HG03378 (cell line): ENCODE measurements around the gene CFAP100.

Source experiments
- ATAC-seq: cut with Tn5 transposase; IDR thresholded peaks from one replicate; pipeline ENCODE4 v1.9.1; 2021; ENCODE audit warnings: mild to moderate bottlenecking, moderate library complexity; ENCODE audit not compliant: unreplicated experiment

The CFAP100 gene

DNA sequence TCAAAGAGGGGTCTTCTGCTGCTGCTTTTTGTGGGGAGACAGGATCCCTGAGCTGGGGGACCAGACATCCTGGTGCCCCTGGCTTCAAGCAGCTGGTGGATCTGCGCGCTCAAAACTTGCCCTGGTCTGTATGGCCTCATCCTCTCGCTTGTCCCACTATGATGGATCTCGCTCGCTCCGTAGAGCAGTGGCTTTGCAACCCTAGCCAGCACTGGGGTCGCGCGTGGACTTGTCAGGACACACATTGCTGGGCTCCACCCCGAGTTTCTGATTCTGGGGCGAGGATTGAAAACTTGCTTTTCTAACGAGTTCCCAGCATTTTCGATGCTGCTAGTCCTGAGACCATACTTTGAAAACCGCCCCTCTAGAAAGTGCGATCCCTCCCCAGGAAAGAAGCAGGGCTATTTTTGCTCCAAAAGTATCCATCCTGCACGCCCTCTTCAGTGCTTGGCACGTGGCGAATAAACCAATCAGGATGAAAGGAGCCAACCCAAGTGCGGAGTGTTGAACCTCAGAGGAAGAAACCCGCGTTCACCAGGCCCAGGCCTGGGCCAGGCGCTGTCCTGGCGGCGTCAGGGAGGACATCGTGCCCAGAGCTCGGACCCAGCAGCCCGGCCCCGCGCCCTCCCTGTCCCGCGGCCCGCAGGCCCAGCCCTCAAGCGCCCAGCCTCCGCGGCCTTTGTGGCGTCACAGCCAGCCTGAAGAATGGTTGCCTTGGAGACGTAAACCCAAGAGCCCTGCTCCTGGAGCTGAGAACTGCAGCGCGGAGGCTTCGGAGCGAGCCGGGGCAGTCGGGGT, at the start of gene CFAP100:
CFAP100 (plus strand) TSS at position 731 of the 798 bp plus-strand sequence. CDS start 1,092 bp downstream, outside the sequence.
- no peak for ATAC-seq

- no peak for ATAC-seq
Observed at GRCh38 chr3:126345231-126345630, 49.5 kb upstream of the CFAP100 start.

GRCh38 chr3:126345641-126346460, 48.9 kb upstream of the CFAP100 start:
- ATAC-seq, result no peak

GRCh38 chr3:126346466-126346865, 48.2 kb upstream of the CFAP100 start:
- ATAC-seq, result no peak

DNA sequence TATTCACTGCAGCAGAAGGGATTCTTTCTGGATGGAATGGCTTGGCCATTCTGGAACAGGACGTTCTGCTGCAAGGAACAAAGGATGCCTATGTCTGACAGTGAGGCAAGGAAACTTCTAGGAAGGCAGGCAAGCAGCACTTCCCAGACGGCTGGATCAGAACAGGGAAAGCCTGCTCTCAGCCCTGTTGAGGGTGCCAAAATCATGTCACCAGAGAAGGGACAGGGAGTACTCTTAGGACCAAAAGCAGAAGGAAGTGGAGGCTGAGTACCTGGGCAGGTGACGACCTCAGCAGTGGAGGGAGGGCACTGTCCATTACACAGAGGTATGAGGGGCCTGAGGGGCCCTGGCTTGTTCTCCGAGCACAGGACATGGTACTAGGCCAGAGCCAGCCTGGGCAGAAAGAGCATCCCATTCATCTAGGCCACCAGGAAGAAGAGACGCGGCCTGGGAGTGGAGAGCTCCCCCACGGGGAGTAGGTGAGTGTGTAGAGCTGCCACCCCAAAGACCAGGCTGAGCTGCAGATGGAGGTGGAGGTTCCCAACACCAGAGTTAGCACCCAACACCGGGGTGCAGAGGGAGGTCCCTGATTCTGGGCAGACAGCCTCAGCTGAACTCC, 47.1 kb upstream of the CFAP100 start:
- ATAC-seq, result no peak

GRCh38 chr3:126348308-126348920, 46.3 kb upstream of the CFAP100 start:
- ATAC-seq, result no peak

GRCh38 chr3:126349071-126349470, 45.6 kb upstream of the CFAP100 start:
- no peak for ATAC-seq

GRCh38 chr3:126349611-126350501, 44.9 kb upstream of the CFAP100 start:
- ATAC-seq, result no peak

- no peak for ATAC-seq
Observed at GRCh38 chr3:126350502-126351085, 44.1 kb upstream of the CFAP100 start.

DNA sequence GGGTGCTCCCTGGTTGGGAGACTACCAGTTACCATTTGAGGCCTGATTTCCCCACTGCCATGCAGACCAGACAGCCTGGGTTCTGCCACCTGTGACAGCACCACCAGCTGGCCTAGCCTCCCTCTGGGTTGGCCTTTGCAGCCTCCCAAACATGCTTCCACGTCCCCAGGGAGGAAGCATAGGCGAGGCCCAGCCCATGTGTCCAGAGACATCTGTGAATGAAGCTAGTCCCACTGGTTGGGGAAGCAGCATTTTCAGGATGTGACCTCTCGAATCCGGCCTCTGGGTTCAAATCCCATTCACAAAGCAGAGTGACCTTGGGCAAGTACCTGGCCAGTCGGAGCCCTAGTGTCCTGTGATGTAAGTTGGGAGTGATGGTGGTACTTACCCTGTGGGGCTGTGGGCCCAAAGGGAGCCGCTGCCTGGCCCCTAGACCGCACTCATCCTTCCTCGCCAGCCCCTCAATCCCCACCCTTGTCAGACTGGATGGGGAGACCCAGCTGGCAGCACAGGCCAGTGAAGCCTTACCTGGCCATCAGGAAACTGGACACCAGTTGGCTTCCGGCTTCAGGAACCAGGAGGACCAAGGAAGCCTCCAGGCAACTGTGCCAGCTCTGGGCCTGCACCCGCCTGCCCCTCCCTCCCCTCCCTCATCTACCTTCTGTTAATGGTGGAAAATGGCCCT, 43.5 kb upstream of the CFAP100 start:
- no peak for ATAC-seq

DNA sequence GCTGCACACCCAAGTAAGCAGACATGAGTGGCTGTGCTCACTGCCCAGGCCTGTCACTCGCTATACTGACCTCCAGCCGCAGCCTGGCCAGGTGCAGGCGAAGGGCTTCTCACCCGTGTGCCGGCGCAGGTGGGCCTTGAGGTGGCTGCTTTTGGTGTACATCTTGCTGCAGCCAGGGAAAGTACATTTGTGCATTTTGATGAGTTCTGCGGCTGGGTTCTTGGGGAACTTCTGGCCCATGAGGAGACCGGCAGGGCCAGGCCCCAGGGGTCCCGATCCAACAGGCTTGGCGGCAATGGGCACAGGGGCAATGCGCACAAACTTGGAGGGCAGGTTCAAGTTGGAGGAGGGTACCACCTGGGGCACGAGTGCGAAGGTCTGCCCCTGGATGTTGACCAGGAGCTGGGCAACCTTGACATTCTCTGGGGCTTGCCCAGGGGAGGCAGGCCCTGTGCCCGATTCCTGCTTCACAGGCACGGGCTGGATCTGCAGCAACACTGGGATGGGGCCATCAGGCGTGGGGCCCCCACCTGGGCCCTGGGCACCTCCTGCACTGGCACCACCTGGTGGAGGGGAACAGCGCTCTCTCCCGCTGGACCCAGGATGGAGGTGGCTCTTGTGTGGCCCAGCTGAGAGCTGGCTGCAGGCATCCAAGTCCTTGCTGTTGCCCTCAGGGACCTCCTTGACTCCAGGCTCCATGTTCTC, 42.8 kb upstream of the CFAP100 start:
- ATAC-seq, result no peak

GRCh38 chr3:126352476-126353454, 41.9 kb upstream of the CFAP100 start:
- no peak for ATAC-seq

DNA sequence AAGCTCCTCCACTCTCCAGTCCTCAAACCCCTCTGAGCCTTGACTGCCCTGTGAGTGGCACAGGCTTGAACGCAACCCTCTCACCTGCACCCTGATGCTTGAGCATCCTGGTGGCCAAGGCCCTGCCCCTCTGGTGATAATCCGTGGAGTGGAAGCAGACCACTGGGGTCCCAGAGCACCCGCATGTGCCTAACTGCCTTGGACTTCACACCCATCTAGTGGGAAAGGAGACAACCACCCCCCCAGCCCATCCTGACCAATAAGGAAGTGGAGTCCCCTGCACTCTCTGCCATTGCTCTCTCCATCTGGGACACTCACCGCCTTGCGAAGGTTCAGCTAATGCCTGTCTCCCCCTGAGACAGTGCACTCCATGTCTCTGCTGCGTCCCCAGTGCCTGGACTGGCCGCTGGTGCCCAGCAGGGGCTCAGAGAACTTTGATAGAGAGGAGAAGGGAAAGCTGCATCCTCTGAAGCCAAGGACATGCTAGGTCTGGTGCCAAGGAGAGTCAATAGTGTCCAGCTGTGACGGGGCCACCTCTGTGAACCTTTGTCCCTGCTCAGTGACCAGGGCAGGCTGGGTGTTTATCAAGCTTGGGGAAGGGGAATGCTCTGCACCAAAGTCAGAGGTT, 40.9 kb upstream of the CFAP100 start:
- no peak for ATAC-seq

DNA sequence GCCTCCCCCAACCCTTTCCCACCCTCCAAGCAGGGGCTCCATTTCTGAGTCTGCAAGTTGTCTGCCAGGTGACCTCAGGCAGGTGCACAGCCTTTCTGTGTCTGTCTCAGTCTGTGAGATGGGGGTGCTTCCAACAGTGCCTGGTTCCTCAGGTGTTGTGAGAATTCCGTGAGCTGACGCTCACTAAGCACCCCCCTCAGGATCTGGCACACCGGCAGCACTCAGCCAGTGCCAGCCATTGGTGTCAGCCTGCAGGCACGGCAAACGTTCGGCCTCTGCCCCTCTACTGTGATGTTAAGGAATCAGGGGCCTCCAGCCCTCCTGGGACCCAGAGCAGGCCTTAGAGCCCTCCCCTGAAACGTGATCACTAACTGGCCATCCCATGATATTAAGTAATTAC, 39.9 kb upstream of the CFAP100 start:
- no peak for ATAC-seq

GRCh38 chr3:126355251-126355650, 39.5 kb upstream of the CFAP100 start:
- ATAC-seq, result no peak

- ATAC-seq, result no peak
Observed at GRCh38 chr3:126355777-126356372, 38.8 kb upstream of the CFAP100 start.
